Epithelial cell of proximal tubule (primary cell): ENCODE results near the gene RPS6KA3. TPM values are rescaled to one million over a fixed set of nuclear protein-coding genes. Genes with fewer than 3 reads are reported as not detected.
A peak's percentile ranks its signal among the peaks of the same experiment; 100 is the strongest.
"Not testable (repeated sequence)": the region's sequence is repeated elsewhere in the genome, so short reads cannot be mapped to it uniquely, and the experiment has no call there.

Experiments
- DNase-seq: peaks from one replicate; pipeline ENCODE4 v3.0.0-alpha.2; 2011; ENCODE audit warnings: low read depth
- H3K4me3 ChIP-seq: 2 replicates; pipeline ENCODE4 v1.5.1; 2011; ENCODE audit warnings: low read depth, mild to moderate bottlenecking, low read length
- CTCF ChIP-seq: conservative IDR thresholded peaks from 2 replicates; pipeline ENCODE4 v1.5.1; 2012; ENCODE audit warnings: low read depth, mild to moderate bottlenecking, low read length
- total RNA-seq: library from RNA; depleted of rRNA; stranded (reverse); fragments of >200 nt; gene quantifications from 2 replicates; pipeline ENCODE4 v1.2.3, GENCODE V29; 2015

The RPS6KA3 gene
- total RNA-seq, 1 donor from 2014 or later = 17.2 TPM

GRCh38 chrX:20252381-20253231 is 14.1 kb downstream of the RPS6KA3 start:
- DNase-seq = no peak
- no peak overlapping the region for H3K4me3 ChIP-seq
- peak; percentile 68 for TF ChIP-seq CTCF

- H3K4me3 ChIP-seq = no peak overlapping the region
- DNase-seq = no peak
- no peak for TF ChIP-seq CTCF
These were observed 15.0 kb downstream of the RPS6KA3 start for GRCh38 chrX:20251691-20252090.

GRCh38 chrX:20250146-20250545 is 16.6 kb downstream of the RPS6KA3 start:
- not testable (repeated sequence) for DNase-seq, H3K4me3 ChIP-seq

- TF ChIP-seq CTCF = no peak
- no peak for DNase-seq
- no peak overlapping the region for H3K4me3 ChIP-seq
These were observed 18.0 kb downstream of the RPS6KA3 start for GRCh38 chrX:20248592-20249192.

- no peak for DNase-seq
- no peak overlapping the region for H3K4me3 ChIP-seq
- no peak for TF ChIP-seq CTCF
These were observed 21.8 kb downstream of the RPS6KA3 start for GRCh38 chrX:20244931-20245330.

- H3K4me3 ChIP-seq = no peak overlapping the region
- TF ChIP-seq CTCF = no peak
- no peak for DNase-seq
These were observed 26.5 kb downstream of the RPS6KA3 start for GRCh38 chrX:20240201-20240600.

GRCh38 chrX:20237864-20238263 is 28.8 kb downstream of the RPS6KA3 start:
- H3K4me3 ChIP-seq = no peak overlapping the region
- DNase-seq = no peak

More at GRCh38 chrX:20237864-20238263, 28.8 kb downstream of the RPS6KA3 start:
- TF ChIP-seq CTCF = no peak
